ENCODE measurements around the gene FNIP2.
"Not testable (repeated sequence)": the region's sequence is repeated elsewhere in the genome, so short reads cannot be mapped to it uniquely, and the experiment has no call there.

- TF ChIP-seq CTCF (IDR thresholded peaks at IDR 0.05; ENCODE audit: insufficient read depth, low read depth, low read length); EZH2 (IDR thresholded peaks at IDR 0.05; ENCODE audit: insufficient read depth, low read length): not testable (repeated sequence)
These were observed 13.0 kb upstream of the FNIP2 start for GRCh38 chr4:158755819-158756218.
